Measurements from ENCODE around the gene ZNF19.

- TF ChIP-seq EP300 (IDR thresholded peaks at IDR 0.05), result no peak
- TF ChIP-seq CTCF (IDR thresholded peaks at IDR 0.05), result no peak
- TF ChIP-seq POLR2AphosphoS5 (IDR thresholded peaks at IDR 0.05), result no peak
These were observed 36.1 kb downstream of the ZNF19 start for GRCh38 chr16:71453036-71453435.

All from upper lobe of left lung (tissue), 4 donors.